HG03159 (cell line): ENCODE results near the gene SH2D3C.
"Not testable (repeated sequence)": the region's sequence is repeated elsewhere in the genome, so short reads cannot be mapped to it uniquely, and the experiment has no call there.

Source experiments
- ATAC-seq: cut with Tn5 transposase; IDR thresholded peaks from one replicate; pipeline ENCODE4 v1.9.1; 2021; ENCODE audit warnings: mild to moderate bottlenecking, moderate library complexity; ENCODE audit not compliant: unreplicated experiment

The SH2D3C gene

GRCh38 chr9:127769101-127769500 is 9.4 kb downstream of the SH2D3C start:
- ATAC-seq, result no peak

GRCh38 chr9:127768698-127769097 is 9.8 kb downstream of the SH2D3C start:
- ATAC-seq, result no peak

GRCh38 chr9:127767909-127768331 is 10.5 kb downstream of the SH2D3C start:
- ATAC-seq, result no peak

GRCh38 chr9:127767410-127767809 is 11.1 kb downstream of the SH2D3C start:
- no peak for ATAC-seq

GRCh38 chr9:127765418-127765817 is 13.0 kb downstream of the SH2D3C start:
- ATAC-seq, result no peak

GRCh38 chr9:127763918-127764384 is 14.5 kb downstream of the SH2D3C start:
- ATAC-seq, result no peak

- no peak for ATAC-seq
Observed at GRCh38 chr9:127762111-127762676, 16.3 kb downstream of the SH2D3C start.

GRCh38 chr9:127761491-127761956 is 16.9 kb downstream of the SH2D3C start:
- ATAC-seq, result no peak

GRCh38 chr9:127761061-127761460 is 17.4 kb downstream of the SH2D3C start:
- ATAC-seq, result no peak

GRCh38 chr9:127758843-127759242 is 19.6 kb downstream of the SH2D3C start:
- no peak for ATAC-seq

GRCh38 chr9:127756776-127757175 is 21.7 kb downstream of the SH2D3C start:
- ATAC-seq, result not testable (repeated sequence)

GRCh38 chr9:127756233-127756632 is 22.2 kb downstream of the SH2D3C start:
- ATAC-seq, result no peak

- no peak for ATAC-seq
Observed at GRCh38 chr9:127755061-127756060, 23.1 kb downstream of the SH2D3C start.

- ATAC-seq, result no peak
Observed at GRCh38 chr9:127754099-127755060, 24.1 kb downstream of the SH2D3C start.

- no peak for ATAC-seq
Observed at GRCh38 chr9:127753622-127754021, 24.8 kb downstream of the SH2D3C start.

GRCh38 chr9:127753148-127753547 is 25.3 kb downstream of the SH2D3C start:
- no peak for ATAC-seq

- no peak for ATAC-seq
Observed at GRCh38 chr9:127751269-127752054, 27.0 kb downstream of the SH2D3C start.

GRCh38 chr9:127749090-127749787 is 29.2 kb downstream of the SH2D3C start:
- no peak for ATAC-seq

- ATAC-seq, result no peak
Observed at GRCh38 chr9:127746959-127747569, 31.4 kb downstream of the SH2D3C start.
